Activated CD4-positive, alpha-beta T cell treated with anti-CD3 and anti-CD28 coated beads, Interleukin-2, amount 50 U/mL, for 24 hours (primary cell): Measurements from ENCODE around the gene FAM210A.
"Not testable (repeated sequence)": the region's sequence is repeated elsewhere in the genome, so short reads cannot be mapped to it uniquely, and the experiment has no call there.

Experiments used
- DNase-seq, 2 donors: peaks; one replicate each; pipeline ENCODE4 v3.0.0-alpha.2; 2020; ENCODE audit warnings: low read depth in 1 of 2, low spot score in 1 of 2

Gene FAM210A

GRCh38 chr18:13710414-13710831, 15.9 kb downstream of the FAM210A start:
- no peak for DNase-seq

GRCh38 chr18:13703899-13704298, 22.5 kb downstream of the FAM210A start:
- no peak for DNase-seq

- no peak for DNase-seq
Measured at GRCh38 chr18:13700153-13700552, 26.2 kb downstream of the FAM210A start.

GRCh38 chr18:13696961-13697360, 29.4 kb downstream of the FAM210A start:
- DNase-seq = no peak

GRCh38 chr18:13695337-13695736, 31.0 kb downstream of the FAM210A start:
- not testable (repeated sequence) for DNase-seq

- DNase-seq = not testable (repeated sequence)
Measured at GRCh38 chr18:13690060-13690459, 36.3 kb downstream of the FAM210A start.

- no peak for DNase-seq
Measured at GRCh38 chr18:13688191-13689136, 37.9 kb downstream of the FAM210A start.

- DNase-seq = no peak
Measured at GRCh38 chr18:13684546-13684945, 41.8 kb downstream of the FAM210A start.

- no peak for DNase-seq
Measured at GRCh38 chr18:13681701-13682100, 44.7 kb downstream of the FAM210A start.

GRCh38 chr18:13680612-13681011, 45.7 kb downstream of the FAM210A start:
- DNase-seq = no peak

GRCh38 chr18:13677350-13677749, 49.0 kb downstream of the FAM210A start:
- DNase-seq = not testable (repeated sequence)

GRCh38 chr18:13676471-13676870, 49.9 kb downstream of the FAM210A start:
- DNase-seq = no peak

GRCh38 chr18:13672657-13673056, 53.7 kb downstream of the FAM210A start:
- DNase-seq = no peak

- no peak for DNase-seq
Measured at GRCh38 chr18:13661779-13662256, 64.5 kb downstream of the FAM210A start.

GRCh38 chr18:13661051-13661778, 65.1 kb downstream of the FAM210A start:
- no peak for DNase-seq

- DNase-seq = no peak
Measured at GRCh38 chr18:13660510-13660909, 65.8 kb downstream of the FAM210A start.

GRCh38 chr18:13658436-13659204, 67.7 kb downstream of the FAM210A start:
- no peak for DNase-seq

GRCh38 chr18:13657974-13658373, 68.4 kb downstream of the FAM210A start:
- DNase-seq = no peak

- no peak for DNase-seq
Measured at GRCh38 chr18:13653746-13654433, 72.5 kb downstream of the FAM210A start.
